Hepatocyte (in vitro differentiated cells): Measurements from ENCODE around the gene FGB. TPM values are rescaled to one million over a fixed set of nuclear protein-coding genes. Genes with fewer than 3 reads are reported as not detected.

Source experiments
- DNase-seq: peaks from one replicate; pipeline ENCODE4 v3.0.0-alpha.2; 2016; ENCODE audit warnings: low spot score
- H2AFZ ChIP-seq: fragments of 200-600 bp; sonication (generic); 2 replicates; pipeline ENCODE4 v1.6.0; 2016; ENCODE audit warnings: antibody characterized with exemption, mild to moderate bottlenecking
- H3K27ac ChIP-seq: fragments of 200-600 bp; sonication (generic); 2 replicates; pipeline ENCODE4 v1.5.1; 2016; ENCODE audit warnings: mild to moderate bottlenecking
- H3K27me3 ChIP-seq: fragments of 200-600 bp; sonication (generic); 2 replicates; pipeline ENCODE4 v1.6.1; 2016
- H3K36me3 ChIP-seq: fragments of 200-600 bp; sonication (generic); replicated peaks from 2 replicates; pipeline ENCODE4 v1.5.1; 2016; ENCODE audit warnings: low read depth; ENCODE audit not compliant: insufficient read depth
- H3K4me1 ChIP-seq: fragments of 200-600 bp; sonication (generic); 2 replicates; pipeline ENCODE4 v1.5.1; 2016; ENCODE audit warnings: mild to moderate bottlenecking, moderate library complexity; ENCODE audit not compliant: insufficient read depth
- H3K4me2 ChIP-seq: fragments of 200-600 bp; sonication (generic); 2 replicates; pipeline ENCODE4 v1.6.0; 2016
- H3K4me3 ChIP-seq: fragments of 200-600 bp; sonication (generic); 2 replicates; pipeline ENCODE4 v1.5.1; 2016; ENCODE audit warnings: mild to moderate bottlenecking
- H3K79me2 ChIP-seq: fragments of 200-600 bp; sonication (generic); 2 replicates; pipeline ENCODE4 v1.6.0; 2017; ENCODE audit warnings: mild to moderate bottlenecking
- H3K9me2 ChIP-seq: fragments of 200-600 bp; sonication (generic); replicated peaks from 2 replicates; pipeline ENCODE4 v1.6.0; 2017; ENCODE audit warnings: mild to moderate bottlenecking; ENCODE audit not compliant: insufficient read depth
- H3K9me3 ChIP-seq: fragments of 200-600 bp; sonication (generic); 2 replicates; pipeline ENCODE4 v1.5.1; 2016; ENCODE audit warnings: low read depth, mild to moderate bottlenecking
- H4K20me1 ChIP-seq: fragments of 200-600 bp; sonication (generic); 2 replicates; pipeline ENCODE4 v1.6.0; 2016; ENCODE audit warnings: mild to moderate bottlenecking; ENCODE audit not compliant: insufficient read depth, poor library complexity, severe bottlenecking
- CTCF ChIP-seq: fragments of 200-600 bp; sonication (generic); IDR thresholded peaks from 2 replicates; pipeline ENCODE4 v1.5.1; 2016; ENCODE audit warnings: antibody characterized with exemption, mild to moderate bottlenecking; ENCODE audit not compliant: poor library complexity
- EZH2 ChIP-seq: fragments of 200-600 bp; sonication (generic); IDR thresholded peaks from 2 replicates; pipeline ENCODE4 v1.6.1; 2016; ENCODE audit warnings: antibody characterized with exemption, mild to moderate bottlenecking, borderline replicate concordance
- EZH2phosphoT487 ChIP-seq: fragments of 200-600 bp; sonication (generic); IDR thresholded peaks from one replicate; pipeline ENCODE4 v1.6.1; 2018; ENCODE audit warnings: antibody characterized with exemption, mild to moderate bottlenecking, low read depth, moderate library complexity; ENCODE audit not compliant: unreplicated experiment, severe bottlenecking
- WGBS: methylation state at CpG from one replicate; pipeline ENCODE4 v1.1.6; 2016; ENCODE audit warnings: low lambda C conversion rate; ENCODE audit errors: missing lambda C conversion rate; 5-methylcytosine and 5-hydroxymethylcytosine counted together
- polyA plus RNA-seq: library from polyadenylated mRNA; unstranded; fragments of >200 nt; fragmentation: Nextera tagmentation; extraction: Ambion mirVana; gene quantifications from 2 replicates; pipeline ENCODE4 v1.2.1, GENCODE V29; 2016
- total RNA-seq: library from RNA; depleted of rRNA; stranded (reverse); fragments of >200 nt; gene quantifications from 2 replicates; pipeline ENCODE4 v1.2.3, GENCODE V29; 2014

Gene FGB
- total and polyA plus RNA-seq, 2 experiments from 2014 or later, result 1,901 to 2,096 TPM

- H3K27me3 ChIP-seq, result no peaks in the 10 kb centered on the region
- peaks cover 18% of the 10 kb centered on the region for H3K79me2 ChIP-seq
- peak overlapping the region; percentile 24 for H3K4me2 ChIP-seq
- no peaks in the 10 kb centered on the region for H4K20me1 ChIP-seq
- no peaks in the 10 kb centered on the region for H3K9me2 ChIP-seq
- no peak overlapping the region for H2AFZ ChIP-seq
- 64% methylated on average over 1 of the region's 1 CpG for WGBS
- TF ChIP-seq EZH2, result no peak
- no peak for TF ChIP-seq EZH2phosphoT487
- no peak for TF ChIP-seq CTCF
- H3K27ac ChIP-seq, result peak overlapping the region; percentile 29
- no peaks in the 10 kb centered on the region for H3K9me3 ChIP-seq
- H3K4me3 ChIP-seq, result no peak overlapping the region
- no peaks in the 10 kb centered on the region for H3K36me3 ChIP-seq
- DNase-seq, result no peak
- no peaks in the 10 kb centered on the region for H3K4me1 ChIP-seq
Observed at GRCh38 chr4:154560419-154560801, 2.4 kb upstream of the FGB start.

- no peak for DNase-seq
- Histone ChIP-seq H4K20me1 (no peaks in the 10 kb centered on the region), H3K27ac (peak overlapping the region; percentile 29), H3K79me2 (peaks cover 18% of the 10 kb centered on the region), H3K4me2 (peak overlapping the region; percentile 24), H3K4me3 (no peak overlapping the region), H3K4me1 (no peaks in the 10 kb centered on the region), H2AFZ (no peak overlapping the region), H3K9me3 (no peaks in the 10 kb centered on the region), H3K36me3 (no peaks in the 10 kb centered on the region), H3K27me3 (no peaks in the 10 kb centered on the region), H3K9me2 (no peaks in the 10 kb centered on the region)
- 57% methylated on average over 4 of the region's 4 CpGs for WGBS
- TF ChIP-seq EZH2 (no peak), EZH2phosphoT487 (no peak), CTCF (no peak)
Observed at GRCh38 chr4:154560824-154561231, 2.0 kb upstream of the FGB start.

GRCh38 chr4:154564311-154564710 lies 1.5 kb downstream of the FGB start:
- H2AFZ ChIP-seq, result no peak overlapping the region
- no peak for DNase-seq
- no peaks in the 10 kb centered on the region for H3K4me1 ChIP-seq
- TF ChIP-seq CTCF, result no peak
- no peak for TF ChIP-seq EZH2
- TF ChIP-seq EZH2phosphoT487, result no peak
- H3K9me2 ChIP-seq, result no peaks in the 10 kb centered on the region
- peak overlapping the region; percentile 32 for H3K4me3 ChIP-seq
- H4K20me1 ChIP-seq, result no peaks in the 10 kb centered on the region
- peaks cover 18% of the 10 kb centered on the region for H3K79me2 ChIP-seq
- H3K27ac ChIP-seq, result no peak overlapping the region
- H3K4me2 ChIP-seq, result peak overlapping the region; percentile 67
- H3K36me3 ChIP-seq, result no peaks in the 10 kb centered on the region
- 62% methylated on average over 1 of the region's 1 CpG for WGBS
- H3K9me3 ChIP-seq, result no peaks in the 10 kb centered on the region
- no peaks in the 10 kb centered on the region for H3K27me3 ChIP-seq

GRCh38 chr4:154565704-154566103 lies 2.9 kb downstream of the FGB start:
- Histone ChIP-seq H3K79me2 (peaks cover 18% of the 10 kb centered on the region), H3K9me2 (no peaks in the 10 kb centered on the region), H3K27me3 (no peaks in the 10 kb centered on the region), H3K4me1 (no peaks in the 10 kb centered on the region), H3K36me3 (no peaks in the 10 kb centered on the region), H3K9me3 (no peaks in the 10 kb centered on the region), H4K20me1 (no peaks in the 10 kb centered on the region), H2AFZ (no peak overlapping the region), H3K4me3 (no peak overlapping the region), H3K27ac (no peak overlapping the region), H3K4me2 (peak overlapping the region; percentile 67)
- no peak for TF ChIP-seq EZH2
- TF ChIP-seq CTCF, result no peak
- TF ChIP-seq EZH2phosphoT487, result no peak
- no peak for DNase-seq
- WGBS, result 80% methylated on average over 6 of the region's 6 CpGs
